HG03159 (cell line): Measurements from ENCODE around the gene GPC2.
"Not testable (repeated sequence)": the region's sequence is repeated elsewhere in the genome, so short reads cannot be mapped to it uniquely, and the experiment has no call there.

Experiments used
- ATAC-seq: cut with Tn5 transposase; IDR thresholded peaks from one replicate; pipeline ENCODE4 v1.9.1; 2021; ENCODE audit warnings: mild to moderate bottlenecking, moderate library complexity; ENCODE audit not compliant: unreplicated experiment

Gene GPC2

DNA sequence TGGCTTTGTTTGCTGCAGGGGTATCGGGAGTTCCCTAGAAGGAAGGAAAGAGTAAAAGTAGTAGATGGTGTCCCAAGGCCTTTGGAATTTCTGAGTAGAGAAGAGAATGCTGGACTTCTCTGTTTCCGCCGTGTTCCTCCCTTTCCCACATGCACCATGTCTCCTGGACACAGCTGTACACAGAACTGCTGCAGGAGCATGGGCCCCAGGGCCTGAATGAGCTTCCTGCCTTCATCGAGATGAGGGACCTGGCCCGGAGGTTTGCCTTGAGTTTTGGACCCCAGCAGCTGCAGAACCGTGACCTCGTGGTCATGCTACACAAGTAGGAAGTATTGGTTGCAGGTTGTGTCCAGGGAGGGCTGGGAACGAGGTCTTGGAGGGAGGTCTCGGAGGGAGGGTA lies 27.3 kb upstream of the GPC2 start:
- no peak for ATAC-seq

DNA sequence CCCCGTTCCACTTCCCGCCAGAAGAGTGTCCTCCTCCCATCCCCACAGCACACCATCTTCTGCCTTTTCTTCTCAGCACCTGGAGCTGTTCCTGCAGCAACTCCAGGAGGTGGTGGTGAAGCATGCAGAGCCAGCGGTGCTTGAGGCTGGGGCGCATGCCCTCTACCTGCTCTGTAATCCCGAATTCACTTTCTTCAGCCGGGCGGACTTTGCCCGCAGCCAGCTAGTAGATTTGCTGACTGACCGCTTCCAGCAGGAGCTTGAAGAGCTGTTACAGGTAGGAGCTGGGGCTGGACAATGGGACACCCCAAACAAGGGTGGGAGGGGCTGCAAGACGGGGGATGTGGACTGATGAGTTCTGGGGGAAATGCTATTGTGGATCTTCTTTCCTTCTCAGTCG lies 23.5 kb upstream of the GPC2 start:
- ATAC-seq = no peak

DNA sequence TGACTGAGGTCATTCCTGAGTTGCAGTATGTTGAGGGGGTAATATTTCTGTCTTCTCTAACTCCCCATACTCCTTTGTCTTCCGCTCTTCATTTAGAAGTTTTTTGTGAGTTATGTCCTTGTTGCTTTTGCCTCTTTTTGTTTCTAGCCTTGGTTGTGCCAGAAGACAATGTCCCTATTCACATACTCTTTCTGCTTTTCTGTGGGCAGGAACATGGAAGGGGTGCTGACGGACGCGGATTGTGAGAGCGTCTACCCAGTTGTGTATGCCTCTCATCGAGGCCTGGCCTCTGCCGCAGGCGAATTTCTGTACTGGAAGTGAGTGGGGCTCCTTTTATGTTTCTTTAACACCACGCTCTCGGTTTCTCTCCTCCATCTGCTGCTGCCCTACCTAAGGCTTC lies 21.1 kb upstream of the GPC2 start:
- ATAC-seq = no peak

DNA sequence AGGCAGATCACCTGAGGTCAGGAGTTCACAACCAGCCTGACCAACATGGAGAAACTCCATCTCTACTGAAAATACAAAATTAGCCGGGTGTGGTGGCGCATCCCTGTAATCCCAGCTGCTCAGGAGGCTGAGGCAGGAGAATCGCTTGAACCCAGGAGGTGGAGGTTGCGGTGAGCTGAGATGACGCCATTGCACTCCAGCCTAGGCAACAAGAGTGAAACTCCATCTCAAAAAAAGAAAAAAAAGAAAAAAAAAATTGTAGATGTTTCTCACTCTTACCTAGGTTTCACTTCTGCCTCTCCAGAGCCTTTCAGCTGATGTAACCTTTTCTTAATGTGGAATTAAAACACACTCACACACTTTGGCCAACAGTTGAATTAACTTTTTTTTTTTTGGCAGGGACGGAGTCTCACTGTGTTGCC lies 18.7 kb upstream of the GPC2 start:
- ATAC-seq = not testable (repeated sequence)

DNA sequence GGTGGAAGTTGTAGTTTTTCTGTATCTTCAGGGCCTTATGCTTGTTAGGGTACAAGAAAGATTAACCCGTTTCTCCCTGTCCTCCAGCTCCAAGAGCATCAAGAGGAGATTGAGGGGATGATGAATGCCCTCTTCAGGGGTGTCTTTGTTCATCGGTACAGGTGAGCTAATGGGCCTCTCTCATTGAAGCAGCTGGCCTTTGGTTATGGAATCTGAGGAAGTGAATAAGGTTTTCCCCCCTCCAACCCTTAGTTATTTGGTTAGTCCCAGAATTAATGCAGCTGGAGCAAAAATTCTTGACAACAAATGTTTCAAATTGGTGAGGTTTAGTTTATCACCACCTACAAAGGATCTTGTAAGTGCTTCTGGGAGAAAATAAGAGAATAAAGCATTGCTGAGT lies 18.0 kb upstream of the GPC2 start:
- ATAC-seq = no peak

DNA sequence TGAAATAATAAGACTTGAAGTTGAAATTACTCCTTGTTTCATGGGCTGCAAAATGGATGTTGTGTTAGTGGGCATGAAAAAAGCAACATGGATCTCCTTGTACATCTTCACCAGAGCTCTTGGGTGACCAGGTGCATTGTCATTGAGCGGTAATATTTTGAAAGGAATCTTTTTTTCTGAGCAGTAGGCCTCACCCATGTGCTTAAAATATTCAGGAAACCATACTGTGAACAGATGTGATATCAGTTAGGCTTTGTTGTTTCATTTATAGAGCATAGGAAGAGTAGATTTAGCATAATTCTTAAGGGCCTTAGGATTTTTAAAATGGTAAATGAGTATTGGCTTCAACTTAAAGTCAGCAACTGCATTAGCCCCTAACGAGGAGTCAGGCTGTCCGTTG lies 15.8 kb upstream of the GPC2 start:
- ATAC-seq = no peak

DNA sequence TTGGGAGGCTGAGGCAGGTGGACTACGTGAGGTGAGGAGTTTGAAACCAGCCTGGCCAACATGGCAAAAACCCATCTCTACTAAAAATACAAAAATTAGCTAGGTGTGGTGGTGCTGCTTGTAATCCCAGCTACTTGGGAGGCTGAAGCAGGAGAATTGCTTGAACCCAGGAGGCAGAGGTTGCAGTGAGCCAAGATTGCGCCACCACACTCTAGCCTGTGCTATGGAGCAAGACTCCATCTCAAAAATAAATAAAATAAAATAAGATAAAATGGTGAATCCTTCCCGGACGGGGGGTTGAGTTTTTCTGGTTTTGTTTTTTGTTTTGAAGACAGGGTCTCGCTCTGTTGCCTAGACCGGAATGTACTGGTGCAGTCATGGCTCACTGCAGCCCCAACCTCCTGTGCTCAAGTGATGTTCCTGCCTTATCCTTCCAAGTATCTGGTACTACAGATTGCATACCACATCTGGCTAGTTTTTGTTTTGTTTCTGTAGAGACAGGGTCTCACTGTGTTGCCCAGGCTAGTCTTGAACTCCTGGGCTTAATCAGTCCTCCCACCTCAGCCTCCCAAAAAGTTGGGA lies 15.2 kb upstream of the GPC2 start:
- ATAC-seq = not testable (repeated sequence)

DNA sequence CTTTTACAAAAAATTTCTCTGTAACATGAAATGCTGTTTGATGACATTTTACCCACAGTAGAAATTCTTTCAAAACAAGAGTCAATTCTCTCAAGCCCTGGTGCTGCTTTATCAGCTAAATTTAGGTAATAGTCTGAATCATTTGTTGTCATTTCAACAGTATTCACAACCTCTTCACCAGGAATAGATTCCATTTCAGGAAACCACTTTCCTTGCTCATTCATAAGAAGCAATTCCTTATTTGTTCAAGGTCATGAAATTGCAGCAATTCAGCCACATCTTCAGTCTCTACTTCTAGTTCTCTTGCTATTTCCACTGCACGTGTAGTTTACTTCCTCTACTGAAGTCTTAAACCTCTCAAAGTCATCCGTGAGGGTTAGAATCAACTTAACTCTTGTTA lies 14.6 kb upstream of the GPC2 start:
- no peak for ATAC-seq

DNA sequence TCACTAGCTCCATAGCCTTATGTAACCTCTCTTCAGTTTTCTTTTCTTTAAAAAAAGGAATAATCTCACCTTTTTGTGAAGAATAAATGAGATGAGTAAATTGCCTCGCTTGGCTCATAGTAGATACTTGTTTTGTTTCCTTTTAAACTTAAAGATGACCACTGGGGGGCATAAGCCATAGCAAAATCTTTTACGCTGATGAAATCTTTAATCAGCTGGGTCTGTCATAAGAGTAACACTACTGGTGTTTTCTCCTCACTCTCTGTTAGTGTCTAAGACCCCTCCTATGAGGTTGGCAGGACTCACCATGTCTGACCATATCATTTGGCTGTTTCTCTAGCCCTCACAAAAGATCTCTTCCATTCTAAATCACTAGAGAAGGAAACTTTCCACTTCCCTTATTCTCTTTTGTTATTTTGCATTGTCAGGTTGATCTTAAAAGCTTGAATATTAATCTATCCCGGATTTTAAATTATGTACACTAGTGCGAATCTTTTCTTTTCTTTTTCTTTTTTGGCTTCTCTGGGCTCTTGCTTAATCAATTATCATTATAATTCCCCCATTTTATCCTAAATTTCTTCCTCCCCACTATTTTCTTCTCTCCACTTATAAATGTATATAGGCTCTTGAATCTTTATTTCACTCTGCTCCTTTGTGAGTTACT lies 13.0 kb upstream of the GPC2 start:
- ATAC-seq = no peak

DNA sequence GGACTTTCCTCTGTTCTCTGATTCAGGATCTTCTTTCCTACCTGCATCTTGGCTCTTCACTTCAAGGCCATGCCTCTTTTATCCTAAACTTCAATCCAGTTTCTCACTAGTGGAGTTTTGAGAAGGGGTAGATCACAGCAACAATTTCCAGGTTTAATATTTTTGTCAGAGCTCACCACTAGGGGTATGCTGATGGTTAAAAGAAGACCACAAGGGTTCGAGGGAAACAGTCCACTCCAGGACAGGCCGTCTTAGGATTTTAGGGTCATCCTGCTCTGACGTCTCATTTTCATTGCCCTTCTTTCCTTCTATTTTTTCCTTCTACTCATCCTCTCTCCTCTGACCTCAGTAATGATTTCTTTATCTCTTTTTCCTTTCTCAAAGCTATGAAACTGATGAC lies 11.9 kb upstream of the GPC2 start:
- ATAC-seq = no peak

DNA sequence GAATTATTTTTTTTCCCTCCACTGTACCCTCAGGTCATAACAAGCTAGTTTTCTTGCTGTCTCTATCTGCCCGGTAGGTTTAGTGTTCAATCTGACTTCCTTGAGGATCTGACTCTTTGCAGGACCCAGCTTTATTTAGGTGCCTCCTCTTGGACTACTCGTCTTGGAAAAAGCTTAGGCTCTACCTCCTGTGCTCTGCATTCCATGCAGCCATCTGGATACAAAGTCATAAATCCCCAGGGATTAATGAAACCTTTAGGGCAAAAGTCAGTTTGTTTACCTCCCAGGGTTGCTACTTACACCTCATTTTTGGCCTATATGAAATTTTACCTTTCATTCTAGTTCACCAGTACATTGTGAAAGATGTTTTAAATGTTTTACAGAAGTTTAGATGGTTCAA lies 8.5 kb upstream of the GPC2 start:
- no peak for ATAC-seq

DNA sequence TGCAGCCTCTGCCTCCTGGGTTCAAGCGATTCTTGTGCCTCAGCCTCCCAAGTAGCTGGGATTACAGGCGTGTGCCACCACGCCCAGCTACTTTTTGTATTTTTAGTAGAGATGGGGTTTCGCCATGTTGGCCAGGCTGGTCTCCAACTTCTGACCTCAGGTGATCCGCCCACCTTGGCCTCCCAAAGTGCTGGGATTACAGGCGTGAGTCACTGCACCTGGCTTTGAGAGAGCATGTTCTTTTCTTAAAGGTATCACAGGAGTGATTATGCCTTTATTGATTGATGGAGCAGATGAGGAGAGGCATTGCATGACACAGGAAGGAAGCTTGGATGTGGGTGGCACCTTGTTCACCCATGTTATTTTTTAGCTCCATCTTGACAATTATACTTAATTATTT lies 5.9 kb upstream of the GPC2 start:
- ATAC-seq = not testable (repeated sequence)

DNA sequence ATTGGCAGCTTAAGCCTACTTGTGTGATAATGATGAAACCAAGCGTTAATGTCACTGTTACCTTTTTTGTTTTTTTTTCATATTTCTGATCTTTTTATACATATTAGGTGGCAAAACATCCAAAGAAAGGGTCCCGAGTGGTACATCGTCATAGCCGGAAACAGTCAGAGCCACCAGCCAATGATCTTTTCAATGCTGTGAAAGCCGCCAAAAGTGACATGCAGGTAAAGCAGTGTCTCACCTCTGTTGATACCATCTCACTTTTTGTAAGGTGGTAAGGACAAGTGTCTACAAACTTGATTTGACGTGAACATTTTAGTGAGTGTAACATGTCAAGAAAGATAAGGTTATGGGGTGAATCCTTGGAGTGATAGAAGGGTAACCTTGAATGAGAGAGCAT lies 5.4 kb upstream of the GPC2 start:
- ATAC-seq = not testable (repeated sequence)

DNA sequence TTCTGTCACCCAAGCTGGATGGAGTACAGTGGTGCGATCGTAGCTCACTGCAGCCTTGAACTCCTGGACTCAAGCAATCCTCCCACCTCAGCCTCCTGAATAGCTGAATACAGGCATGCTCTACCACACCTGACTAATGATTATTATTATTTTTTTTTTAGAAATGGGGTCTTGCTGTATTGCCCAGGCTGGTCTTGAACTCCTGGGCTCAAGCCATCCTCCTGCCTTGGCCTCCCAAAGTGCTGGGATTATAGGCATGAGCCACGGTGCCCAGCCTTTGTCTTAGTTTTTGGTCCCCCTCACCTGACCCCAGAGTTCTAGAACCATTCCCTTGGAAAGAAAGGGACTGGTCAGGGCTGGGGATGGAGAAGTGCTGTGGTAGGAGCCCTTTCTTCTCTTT lies 2.9 kb upstream of the GPC2 start:
- ATAC-seq = not testable (repeated sequence)

DNA sequence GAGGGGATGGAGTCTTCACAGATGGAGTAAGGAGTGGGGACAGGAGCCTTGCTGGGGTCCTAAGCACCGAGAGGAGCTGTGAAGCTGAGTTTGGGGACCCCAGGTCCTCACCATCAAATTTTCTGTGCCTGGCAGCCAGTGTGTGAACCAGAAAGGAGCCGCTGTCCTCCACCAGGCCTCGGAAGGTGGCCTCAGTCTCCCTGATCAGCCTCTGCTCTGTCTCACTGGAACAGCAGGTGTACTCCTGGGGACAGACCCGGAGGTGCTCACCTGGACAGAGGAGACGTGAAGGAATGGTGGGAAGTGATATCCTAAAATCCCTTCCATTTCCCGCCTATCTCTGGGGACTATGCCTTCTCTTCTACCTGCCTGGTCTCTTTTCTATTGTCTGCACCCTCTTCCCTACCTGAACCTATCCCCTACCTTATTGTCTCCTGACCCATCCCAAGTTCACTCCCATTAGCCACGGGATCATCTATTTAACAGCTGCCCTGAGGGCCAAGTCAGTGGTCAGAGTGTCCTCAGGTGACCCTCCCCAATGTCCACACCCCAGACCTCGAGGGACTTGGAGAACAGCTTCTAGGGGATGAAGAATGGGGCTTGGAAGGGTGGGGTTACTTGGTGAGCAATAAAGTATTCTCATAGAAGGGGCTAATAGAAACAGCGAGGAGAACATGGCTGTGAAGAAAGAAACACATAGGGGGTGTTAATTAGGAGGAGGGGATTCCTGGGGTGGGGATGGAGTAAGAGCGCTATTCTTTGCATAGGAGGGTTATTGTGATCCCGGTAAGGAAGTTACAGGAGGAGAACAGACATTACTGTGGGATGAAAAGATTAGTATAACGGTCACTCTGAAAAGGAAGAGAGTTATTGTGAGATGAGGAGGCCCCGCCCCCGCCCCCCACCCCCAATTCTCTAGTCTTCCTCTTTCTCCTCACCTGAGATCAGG lies 811 bp downstream of the GPC2 start:
- ATAC-seq = no peak

DNA sequence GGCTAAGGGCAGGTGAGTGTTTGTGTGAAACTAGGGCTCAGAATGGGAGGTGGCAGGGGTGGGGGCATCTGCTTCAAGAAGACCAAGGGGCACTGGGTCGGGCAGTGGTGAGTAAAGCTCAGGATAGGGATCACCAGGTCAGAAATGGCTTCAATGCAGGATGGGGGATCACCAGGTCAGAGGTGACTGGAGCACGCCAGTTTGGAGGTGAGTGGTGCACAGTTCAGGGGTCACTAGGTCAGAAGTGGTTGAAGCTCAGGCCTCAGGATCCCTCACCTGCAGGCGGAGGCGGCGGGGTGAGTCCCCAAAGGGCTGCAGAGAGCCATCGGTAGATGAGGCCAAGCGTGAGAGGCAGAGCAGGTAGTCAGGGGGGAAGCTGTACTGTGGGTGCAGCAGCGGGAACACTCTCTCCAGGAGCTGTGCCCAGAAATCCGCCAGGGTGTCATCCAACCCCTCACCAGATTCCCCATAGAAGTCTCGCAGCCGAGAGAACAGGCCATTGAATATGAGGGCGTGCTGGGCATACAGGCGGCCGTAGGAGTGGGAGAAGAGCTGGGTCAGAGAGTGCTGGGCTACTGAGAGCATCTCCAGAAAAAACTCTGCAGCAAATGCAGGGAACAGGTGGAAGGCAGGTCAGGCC lies 1.8 kb downstream of the GPC2 start:
- no peak for ATAC-seq

DNA sequence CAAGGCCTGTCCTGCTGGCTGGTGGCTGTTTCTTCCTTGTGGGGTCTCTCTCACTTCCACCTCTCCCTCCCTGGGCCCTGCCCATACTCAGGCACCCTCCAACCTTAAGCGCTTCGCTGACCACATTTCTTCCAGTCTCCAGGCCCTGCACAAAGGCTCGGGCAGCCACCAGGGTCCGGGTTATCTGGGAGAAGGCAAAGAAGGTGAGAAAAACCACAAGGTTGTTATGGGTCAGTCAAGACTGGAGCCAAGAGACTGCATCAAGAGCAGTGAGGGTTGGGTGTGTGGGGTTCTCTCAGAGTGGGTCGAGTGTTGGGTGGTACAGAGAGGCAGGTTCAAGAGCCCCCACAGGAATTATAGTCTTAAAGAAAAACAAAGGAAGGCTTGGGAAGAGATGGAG lies 2.6 kb downstream of the GPC2 start:
- ATAC-seq = no peak

DNA sequence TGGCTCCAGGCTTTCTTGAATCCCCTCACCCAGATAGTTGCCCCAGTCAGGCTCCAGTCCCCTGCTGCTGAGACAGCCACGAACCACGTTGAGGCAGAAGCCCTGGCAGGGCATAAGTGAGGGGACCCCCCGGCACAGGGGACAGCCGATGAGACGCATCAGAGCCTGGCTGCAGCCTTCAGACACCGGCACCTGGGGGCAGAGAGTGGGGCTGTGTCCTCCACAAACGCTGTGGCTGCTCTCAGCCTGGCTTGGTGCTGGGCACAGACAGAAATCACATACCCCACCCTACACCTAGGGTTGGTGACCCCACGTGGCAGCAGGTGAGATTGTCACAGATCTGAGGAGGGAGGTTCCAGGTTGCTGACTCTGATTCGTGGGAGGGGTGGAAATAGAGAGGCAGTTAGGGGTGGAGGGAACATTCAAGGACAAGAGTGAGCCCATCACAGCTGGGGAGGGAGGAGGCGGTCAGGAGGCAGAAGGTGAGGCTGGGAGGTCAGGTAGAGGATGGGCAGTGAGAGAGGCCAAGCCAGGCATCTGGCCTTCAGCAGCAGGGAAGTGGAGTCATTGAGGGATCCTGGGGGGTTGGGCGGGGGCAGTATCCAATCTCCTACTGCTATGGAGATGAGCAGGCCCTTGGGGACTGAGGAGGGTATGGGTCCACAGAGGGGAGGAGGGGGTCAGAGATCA lies 3.2 kb downstream of the GPC2 start:
- ATAC-seq = no peak

DNA sequence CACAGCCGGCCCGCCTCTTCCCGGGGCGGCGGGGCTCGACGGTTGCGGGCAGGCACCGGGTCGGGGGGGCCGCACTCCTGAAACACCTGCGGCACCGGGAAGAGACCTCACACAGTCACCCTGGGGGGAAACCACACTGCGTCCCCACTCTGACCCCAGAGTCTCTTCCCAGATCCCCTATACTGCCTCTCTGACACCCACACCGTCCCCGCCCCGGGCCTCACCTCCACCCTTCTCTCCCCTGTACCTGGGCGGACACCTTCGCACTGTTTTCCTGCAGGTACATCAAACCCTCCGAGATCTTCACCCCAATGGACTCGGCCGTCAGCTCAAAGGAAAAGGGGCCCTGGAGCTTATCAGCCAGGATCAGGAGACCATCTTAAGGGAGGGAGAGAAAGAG lies 5.3 kb downstream of the GPC2 start:
- ATAC-seq = no peak

DNA sequence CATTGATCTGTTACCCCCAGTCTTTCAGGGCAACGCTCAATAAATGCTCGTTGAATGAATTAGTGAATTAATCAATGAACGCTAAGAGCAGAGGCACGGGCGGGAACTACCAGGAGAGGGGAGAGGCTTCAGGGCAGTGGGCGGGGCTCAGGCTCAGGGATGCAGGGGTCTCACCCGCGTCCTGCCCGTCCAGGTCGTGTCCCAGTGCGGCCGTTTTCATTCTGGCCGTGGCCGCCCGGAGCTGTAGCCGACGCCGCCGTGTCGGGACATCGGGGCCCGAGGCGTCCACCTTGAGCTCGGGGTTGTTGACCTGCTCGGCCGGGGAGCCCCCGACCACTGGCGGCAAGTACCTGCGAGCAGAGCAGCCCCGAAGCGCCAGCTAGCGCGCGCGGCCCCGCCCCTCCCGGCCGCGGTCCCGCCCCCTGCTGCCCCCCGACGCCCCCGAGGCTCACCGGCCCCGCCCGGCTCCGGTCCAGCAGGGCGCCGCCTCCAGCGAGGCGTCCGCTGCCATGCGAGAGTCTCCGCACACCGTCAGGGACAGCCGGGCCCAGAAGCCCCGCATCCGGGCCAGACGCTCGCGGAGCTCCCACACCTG lies 6.0 kb downstream of the GPC2 start:
- no peak for ATAC-seq
